GDM1 (cell line): Measurements from ENCODE around the gene NLGN3.

Experiments
- DNase-seq: peaks from one replicate; lab custom pipeline; 2025; lab: John Stamatoyannopoulos, UW

NLGN3 gene

GRCh38 chrX:71118032-71118984 lies 26.3 kb upstream of the NLGN3 start, which contains the start of gene MED12:
MED12 (plus strand) TSS chrX:71118596; CDS start chrX:71118755, 159 bp downstream.
- DNase-seq = peak; percentile 76

- DNase-seq = no peak
These were observed 25.6 kb upstream of the NLGN3 start for GRCh38 chrX:71118985-71119535.

- no peak for DNase-seq
These were observed 16.3 kb upstream of the NLGN3 start for GRCh38 chrX:71128166-71128833.

- DNase-seq = peak; percentile 68
These were observed 15.5 kb upstream of the NLGN3 start for GRCh38 chrX:71128915-71129765.

- DNase-seq = no peak
These were observed 13.1 kb upstream of the NLGN3 start for GRCh38 chrX:71131510-71131909.

- DNase-seq = no peak
These were observed 4.2 kb upstream of the NLGN3 start for GRCh38 chrX:71140440-71140839.

GRCh38 chrX:71143508-71143907 lies 1.1 kb upstream of the NLGN3 start:
- DNase-seq = no peak

GRCh38 chrX:71147496-71148277 lies 3.0 kb downstream of the NLGN3 start:
- no peak for DNase-seq

GRCh38 chrX:71148278-71148663 lies 3.6 kb downstream of the NLGN3 start:
- no peak for DNase-seq

GRCh38 chrX:71151366-71151765 lies 6.7 kb downstream of the NLGN3 start:
- no peak for DNase-seq

- DNase-seq = no peak
These were observed 9.6 kb downstream of the NLGN3 start for GRCh38 chrX:71154196-71154595.

- DNase-seq = no peak
These were observed 10.0 kb downstream of the NLGN3 start for GRCh38 chrX:71154641-71155040.

- no peak for DNase-seq
These were observed 14.0 kb downstream of the NLGN3 start for GRCh38 chrX:71158603-71159002.

- no peak for DNase-seq
These were observed 14.7 kb downstream of the NLGN3 start for GRCh38 chrX:71159335-71159734.

- DNase-seq = no peak
These were observed 15.8 kb downstream of the NLGN3 start for GRCh38 chrX:71160475-71160874.

GRCh38 chrX:71162981-71163380 lies 18.3 kb downstream of the NLGN3 start:
- no peak for DNase-seq

GRCh38 chrX:71164071-71164470 lies 19.4 kb downstream of the NLGN3 start:
- DNase-seq = no peak

GRCh38 chrX:71166461-71166860 lies 21.8 kb downstream of the NLGN3 start:
- DNase-seq = no peak

GRCh38 chrX:71167031-71167781 lies 22.6 kb downstream of the NLGN3 start:
- DNase-seq = no peak

GRCh38 chrX:71168134-71168533 lies 23.5 kb downstream of the NLGN3 start:
- no peak for DNase-seq
